HG02763 (cell line): ENCODE results near the gene SPDEF.

Source experiments
- ATAC-seq: cut with Tn5 transposase; IDR thresholded peaks from one replicate; pipeline ENCODE4 v1.9.1; 2021; ENCODE audit warnings: mild to moderate bottlenecking, moderate library complexity; ENCODE audit not compliant: unreplicated experiment

Gene SPDEF

DNA sequence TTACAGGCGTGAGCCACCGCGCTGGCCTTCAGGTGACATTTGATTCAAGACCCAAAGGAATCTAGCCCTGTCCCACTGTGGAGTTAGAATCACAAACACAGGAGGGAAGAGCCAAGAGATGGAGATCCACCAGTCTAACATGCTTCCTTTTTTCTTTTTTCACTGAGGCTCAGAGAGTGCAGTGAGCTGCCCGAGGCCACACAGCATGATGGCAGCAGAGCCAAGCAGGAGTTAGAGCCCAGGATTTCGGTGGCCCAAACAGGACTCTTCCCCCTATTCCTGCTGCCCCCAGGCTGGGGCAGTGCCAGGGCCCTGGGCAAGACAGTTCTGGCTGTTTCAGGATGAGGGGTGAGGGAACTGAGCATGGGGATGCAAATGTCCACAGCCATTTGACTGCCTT lies 8.1 kb upstream of the SPDEF start:
- no peak for ATAC-seq

DNA sequence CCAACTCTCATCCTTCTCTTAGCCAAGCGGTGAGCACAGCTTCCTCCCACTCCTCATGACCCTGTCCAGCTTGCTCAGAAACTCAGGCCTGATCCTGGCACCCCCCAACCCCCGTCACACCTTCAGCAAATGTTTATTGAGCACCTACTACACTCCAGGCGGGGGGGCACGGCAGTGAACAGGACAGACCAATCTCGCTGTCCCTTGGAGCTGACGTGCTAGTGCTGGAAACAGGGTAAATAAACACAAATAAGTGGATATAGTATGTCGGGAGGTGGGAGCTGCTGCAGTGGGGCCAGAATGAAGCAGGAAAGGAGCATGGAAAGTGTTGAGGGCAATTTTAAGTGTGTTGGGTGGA lies 7.4 kb upstream of the SPDEF start:
- no peak for ATAC-seq

DNA sequence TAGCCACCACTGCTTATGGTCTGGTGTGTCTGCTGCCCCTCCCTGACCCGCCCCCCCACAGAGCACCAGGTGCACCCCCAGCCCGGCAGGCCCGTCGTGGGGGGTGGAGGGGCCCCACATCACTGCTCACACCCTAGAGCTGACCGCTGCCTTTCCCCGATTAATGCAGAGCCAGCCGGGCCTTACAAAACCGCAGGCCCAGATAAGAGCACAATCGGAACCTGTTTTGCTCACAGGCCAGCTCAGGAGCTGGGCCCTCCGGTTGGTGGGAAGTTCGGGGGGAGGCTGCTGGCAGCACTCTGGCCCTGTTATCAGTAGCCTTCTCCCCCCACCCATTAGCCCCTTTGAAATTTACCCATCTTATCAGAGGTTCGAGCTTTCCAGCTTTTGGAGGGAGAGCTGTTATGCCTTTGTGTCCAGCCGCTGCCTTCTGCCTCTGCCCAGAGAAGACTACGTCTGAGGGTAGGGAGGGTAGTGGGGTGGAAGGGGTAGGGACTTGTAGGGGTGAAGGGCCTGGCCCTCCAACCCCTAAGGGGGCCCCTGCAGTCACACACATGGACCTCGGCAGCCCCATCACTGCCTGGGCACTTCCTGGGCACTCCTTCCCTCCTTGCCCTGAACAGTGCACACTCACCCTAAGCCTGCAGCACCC lies 6.9 kb upstream of the SPDEF start:
- ATAC-seq = no peak

DNA sequence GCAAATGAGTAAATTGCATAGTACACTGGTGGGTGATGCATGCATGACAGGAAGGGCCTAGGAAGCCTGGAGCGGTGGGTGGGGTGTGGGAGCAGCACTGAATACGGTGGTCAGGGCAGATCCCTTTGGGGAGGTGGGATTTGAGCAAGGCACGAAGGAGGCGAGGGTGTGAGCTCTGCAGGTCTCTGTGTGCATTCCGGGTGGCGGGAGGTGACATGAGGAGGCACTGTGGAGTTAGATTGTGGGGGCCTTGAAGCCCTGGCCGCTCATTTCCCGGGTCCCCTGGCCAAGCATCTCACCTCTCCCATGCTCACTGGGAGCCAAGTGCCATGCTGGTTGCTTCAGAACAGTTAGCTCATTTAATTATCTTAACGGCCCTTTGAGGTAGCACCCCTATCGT lies 6.2 kb upstream of the SPDEF start:
- no peak for ATAC-seq

DNA sequence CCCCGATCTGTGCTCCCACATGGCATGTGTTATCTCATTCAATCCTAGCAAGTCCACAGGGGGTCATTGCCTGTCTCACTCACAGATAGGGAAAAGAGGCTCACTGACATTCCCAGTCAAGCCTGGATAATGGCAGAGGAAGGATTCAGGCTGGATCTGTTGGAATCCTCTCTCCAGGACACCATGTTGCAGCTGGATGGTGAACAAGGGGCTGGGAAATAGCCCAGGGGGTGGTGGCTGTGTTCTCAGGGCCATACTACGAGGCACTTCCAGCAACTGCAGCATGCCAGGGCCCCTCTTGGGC lies 5.0 kb upstream of the SPDEF start:
- no peak for ATAC-seq

DNA sequence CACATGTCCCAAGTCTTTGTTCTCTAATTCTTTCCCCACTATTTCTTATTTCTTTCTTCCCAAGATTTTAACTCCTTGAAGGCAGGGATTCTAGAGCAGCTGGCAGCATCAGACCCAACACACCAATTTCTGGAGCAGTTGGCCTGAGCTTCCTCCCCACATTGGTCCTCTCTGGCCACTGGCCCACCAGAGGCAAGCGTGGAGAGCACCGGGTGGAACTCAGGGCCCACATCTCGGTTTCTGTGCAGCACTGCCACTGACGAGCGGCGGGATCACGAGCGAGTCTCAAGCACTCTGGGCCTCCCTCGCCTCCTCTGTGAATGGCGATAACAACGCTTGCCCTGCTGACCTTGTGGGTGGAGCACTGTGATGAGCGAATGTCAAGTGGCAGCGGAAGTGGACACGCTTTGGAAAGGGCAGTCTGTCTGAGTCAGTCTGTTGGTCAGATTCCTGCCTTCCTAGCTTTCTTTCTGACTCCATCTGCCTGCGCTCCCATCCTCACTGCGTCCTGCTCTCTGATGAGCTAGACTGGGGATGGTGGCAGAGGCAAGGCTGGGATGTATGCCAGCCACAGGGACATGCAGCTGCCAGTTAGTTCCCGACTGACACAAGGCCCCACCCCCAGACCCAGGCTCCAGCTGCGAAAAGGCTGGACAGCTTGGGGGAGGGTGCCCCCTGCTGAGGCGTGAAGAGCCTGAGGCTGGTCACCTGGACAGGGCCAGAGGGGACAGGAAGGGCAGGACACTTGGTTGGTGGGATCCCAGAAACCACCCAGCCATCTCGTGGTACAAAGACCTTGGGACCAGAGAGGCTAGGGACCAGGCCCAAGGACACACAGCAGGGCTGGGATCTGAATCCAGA lies 4.5 kb upstream of the SPDEF start:
- no peak for ATAC-seq

DNA sequence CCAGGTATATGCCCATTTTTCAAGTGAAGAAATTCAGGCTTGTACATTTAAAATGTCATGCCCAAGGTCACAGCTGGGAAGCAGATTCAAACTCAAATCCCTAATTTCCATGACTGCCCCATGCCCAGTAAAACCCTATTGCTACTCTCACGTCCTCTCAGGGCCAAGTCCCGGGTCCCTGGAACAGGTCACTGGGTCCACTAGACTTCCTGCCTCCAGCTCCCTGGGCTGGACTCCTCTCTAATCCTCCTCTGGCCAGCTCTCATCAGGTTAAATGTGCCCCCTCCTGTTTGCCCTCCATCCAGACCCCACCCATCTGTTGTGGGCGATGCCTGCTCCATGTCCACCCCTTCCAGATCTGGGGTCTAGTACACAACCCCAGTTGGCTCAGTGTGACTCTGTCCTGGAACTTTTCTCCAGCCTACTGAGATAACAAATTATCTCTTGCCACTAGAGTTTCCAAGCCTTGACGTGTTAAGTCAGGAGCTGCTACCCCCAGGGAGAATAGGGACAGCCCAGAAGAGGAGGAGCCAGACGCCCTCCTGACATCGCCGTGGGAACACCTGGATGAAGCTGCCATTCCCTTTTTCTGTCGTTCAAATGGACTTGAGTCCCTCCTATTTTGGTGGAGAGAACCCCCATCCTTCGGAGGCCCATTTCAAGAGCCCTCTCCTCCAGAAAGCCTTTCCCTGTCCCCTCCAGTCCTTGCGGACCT lies 3.7 kb upstream of the SPDEF start:
- ATAC-seq = no peak

DNA sequence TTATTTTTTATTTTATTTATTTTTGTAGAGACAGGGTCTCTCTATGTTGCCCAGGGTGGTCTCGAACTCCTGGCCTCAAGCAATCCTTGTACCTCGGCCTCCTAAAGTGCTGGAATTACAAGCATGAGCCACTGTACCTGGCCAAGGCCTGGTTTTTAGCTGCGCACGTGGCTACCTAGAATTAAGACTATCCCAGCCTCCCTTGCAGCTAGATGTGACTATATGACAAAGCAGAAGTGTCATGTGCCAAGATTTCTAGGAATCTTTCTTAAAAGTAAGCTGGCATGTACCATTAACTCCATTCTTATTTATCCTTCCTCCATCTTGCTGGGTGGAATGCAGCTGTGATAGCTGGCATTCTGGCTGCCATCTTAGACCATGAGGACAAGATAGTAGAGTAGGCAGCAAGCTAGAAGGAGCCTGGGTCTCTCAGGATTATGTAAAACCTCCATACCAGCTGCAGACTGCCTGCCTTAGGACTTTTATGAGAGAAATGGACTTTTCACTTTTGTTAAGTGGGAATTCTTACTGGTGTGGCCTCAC lies 2.1 kb upstream of the SPDEF start:
- ATAC-seq = no peak

DNA sequence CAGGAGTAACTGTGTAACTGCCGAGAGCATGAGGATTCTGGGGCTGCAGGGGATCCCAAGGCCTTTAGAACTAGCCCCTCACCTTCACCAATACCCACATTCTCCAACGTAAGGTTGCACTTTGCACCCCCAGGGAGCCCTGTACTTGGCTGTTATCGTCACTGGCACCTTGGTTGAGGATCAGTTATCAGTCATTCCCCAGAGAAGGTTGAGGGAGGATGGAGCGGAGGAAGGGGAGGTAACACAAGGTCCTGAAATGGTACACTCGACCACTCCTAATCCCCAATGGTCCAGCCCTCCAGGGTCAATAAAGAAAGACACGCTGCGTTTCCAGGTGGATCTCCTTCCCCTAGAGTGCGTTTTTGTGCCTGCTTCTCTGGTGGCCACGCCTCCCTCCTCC lies 1.1 kb upstream of the SPDEF start:
- ATAC-seq = no peak

DNA sequence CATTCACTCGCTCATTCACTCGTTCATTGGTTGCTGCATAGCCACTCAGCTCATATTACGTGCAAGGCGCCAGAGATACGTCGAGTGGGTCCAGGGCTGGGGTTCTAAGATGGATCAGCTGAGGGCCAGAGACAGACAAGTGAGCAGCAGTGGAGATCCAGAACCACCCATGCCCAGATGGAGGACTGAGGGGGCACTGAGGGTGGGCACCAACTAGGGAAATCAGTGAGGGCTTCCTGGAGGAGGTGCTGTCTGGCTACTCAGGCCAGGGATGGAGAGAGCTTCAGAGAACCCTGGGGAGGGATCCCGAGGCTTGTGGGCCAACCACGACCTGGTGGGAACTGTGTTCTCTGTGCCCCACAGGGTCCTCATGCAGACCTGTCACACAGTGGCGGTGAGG lies 364 bp upstream of the SPDEF start:
- no peak for ATAC-seq

DNA sequence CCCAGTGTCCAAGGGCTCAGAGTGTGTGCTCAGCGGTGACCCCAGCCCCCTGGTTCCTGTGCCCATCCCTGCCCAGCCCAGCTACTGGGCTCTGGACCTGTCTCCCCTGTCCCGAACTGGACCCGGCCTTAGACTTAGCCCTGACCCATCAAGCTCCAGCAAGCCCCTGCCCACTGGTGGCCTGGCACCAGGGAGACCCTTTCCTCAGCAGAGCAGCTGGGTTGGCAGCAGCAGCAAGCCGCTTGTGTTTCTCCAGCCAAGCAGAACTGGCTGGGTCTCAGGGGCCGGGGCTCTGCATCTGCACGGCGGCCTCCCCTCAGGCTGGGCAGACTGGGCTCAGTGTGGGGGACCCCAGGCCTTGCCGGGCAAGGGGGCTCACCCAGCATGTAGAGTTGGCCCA lies 801 bp downstream of the SPDEF start:
- ATAC-seq = no peak

DNA sequence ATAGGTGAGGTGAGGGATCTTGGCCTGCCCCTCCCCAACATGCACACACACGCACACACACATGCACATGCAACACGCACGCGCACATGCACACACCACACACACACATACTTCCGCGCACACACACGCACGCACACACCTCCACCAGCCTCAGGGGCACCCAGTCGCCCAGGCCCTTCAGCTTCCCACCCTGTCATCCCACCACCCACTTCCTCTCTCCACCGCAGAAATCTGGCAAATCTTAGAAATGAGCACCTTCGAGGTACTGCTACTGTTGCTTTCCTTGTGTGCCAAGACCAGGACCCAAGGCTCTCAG lies 1.2 kb downstream of the SPDEF start:
- ATAC-seq = no peak

DNA sequence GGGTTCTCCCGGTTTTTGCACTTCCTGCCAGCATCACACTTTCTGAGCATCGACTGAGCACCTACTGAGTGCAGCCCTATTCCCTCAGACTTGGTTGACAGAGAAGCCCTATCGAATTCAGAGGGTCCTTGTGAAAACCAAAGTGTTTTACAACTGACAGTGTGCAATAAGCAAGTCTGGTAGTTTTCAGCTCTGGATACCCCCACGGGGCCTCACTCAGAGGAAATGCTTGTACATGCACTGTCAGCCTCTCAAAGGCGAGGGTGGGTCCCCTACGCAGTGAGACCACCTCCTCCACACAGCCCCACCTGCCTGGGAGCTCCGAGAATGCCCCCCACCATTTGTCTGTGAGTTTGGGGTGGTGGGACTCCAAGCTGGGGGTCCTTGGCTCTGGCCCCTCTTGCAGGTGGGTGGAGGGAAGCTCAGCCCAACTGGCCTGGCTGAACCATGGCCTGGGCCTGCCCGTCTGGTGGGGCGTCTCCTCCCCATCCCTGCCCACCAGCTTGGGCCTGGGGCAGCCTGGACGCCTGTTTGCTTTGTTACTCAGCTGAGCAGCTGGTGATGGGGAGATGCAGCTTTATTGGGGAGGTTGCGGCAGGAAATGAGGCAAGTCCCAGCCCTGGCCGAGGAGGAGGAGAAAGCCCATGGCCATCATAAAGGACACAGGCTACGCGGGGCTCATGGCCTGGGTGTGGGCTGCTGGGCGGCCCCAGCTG lies 1.7 kb downstream of the SPDEF start:
- no peak for ATAC-seq

DNA sequence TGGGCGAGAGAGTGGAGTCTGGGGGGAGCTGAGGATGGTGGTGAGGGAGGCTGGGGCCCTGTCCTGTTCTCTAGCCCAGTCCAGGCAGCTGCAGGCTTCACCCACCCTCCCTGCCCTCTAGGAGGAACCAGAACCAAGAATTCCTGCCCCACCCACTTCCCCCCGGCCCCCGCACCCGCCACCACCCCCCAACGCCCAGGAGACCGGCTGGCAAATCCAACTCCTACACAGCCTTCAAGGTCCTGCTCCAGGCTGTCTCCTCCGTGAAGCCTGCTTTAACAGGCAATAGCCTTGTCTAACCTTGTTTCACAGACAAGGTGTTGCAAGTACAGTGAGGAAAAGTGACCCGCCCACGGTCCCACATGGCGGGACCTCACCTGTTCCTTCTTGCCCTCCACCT lies 2.4 kb downstream of the SPDEF start:
- ATAC-seq = no peak

DNA sequence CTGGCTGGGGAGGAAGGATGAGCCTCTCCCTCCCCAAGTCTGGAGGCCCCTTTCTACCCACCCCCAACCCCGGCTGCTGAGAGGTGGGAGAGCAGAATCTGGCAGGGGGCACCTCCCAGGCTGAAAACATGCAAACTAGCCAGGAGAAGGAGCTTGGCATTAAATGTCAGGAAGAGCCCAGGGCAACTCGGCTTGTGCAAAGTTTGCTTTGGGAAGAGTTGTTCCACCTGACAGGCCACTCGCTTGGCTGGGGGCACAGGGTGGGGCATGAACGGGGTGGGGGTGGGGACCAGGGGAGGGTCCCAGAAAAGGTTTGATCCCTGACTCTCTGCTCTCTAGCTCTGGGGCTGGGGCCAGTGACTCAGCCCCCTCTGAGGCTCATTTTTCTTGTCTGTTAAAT lies 3.0 kb downstream of the SPDEF start:
- ATAC-seq = no peak

DNA sequence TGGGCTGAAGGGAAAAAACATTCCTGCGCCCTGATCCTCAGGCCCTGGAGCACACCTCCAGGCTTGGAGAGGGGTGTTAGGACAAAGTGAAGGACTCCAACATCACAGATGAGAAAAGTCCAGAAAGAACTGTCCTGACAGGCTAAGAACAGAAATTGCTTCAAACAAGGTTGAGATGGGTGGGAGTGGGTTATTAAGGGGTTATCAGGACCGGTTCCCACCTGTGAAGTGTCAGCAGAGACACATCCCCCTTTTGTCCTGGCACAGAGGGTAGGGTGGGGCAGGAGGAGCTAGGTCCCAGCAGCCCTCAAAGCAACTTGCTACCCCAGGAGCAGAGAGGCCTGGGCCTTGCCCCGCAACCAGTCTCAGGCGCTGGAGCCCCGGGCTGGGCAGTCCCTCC lies 3.5 kb downstream of the SPDEF start:
- no peak for ATAC-seq

DNA sequence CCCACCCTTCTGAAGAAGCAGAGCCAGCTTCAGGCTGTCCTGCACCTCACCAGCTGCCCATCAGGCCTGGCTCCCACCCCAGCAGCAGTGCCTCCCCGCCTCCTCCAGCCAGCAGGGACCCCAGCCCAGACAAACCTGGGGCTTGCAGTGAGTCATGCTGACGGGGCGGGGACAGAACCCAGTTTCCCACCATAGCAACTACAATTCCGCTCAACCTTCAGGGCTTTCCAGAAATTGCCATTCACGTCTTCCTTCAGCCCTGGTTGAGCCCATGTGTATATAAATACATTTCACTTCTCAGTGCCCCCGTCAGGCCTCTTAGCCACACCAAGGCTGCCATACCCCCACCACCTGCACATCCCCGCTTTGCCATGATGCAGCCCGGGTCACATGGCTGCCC lies 4.4 kb downstream of the SPDEF start:
- ATAC-seq = no peak

DNA sequence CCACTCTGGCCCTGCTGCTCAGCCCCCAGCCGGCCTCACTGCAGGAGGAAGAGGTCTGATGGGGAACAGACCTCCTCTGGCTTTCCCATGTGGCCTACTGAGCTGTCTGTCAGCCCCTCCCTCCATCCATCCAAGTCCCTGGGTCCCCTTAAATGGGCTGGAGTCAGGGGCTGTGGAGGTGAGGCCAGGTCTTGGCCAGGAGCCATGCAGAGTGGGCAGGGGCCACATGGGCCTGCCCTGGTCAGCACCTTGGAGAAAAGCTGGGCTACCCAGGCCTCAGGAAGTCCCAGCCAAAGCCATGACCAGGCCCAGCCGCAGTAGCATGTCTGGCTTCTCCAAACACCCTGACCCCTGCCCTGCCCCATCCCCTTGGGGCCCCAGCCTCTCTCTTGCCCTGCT lies 6.3 kb downstream of the SPDEF start:
- no peak for ATAC-seq

DNA sequence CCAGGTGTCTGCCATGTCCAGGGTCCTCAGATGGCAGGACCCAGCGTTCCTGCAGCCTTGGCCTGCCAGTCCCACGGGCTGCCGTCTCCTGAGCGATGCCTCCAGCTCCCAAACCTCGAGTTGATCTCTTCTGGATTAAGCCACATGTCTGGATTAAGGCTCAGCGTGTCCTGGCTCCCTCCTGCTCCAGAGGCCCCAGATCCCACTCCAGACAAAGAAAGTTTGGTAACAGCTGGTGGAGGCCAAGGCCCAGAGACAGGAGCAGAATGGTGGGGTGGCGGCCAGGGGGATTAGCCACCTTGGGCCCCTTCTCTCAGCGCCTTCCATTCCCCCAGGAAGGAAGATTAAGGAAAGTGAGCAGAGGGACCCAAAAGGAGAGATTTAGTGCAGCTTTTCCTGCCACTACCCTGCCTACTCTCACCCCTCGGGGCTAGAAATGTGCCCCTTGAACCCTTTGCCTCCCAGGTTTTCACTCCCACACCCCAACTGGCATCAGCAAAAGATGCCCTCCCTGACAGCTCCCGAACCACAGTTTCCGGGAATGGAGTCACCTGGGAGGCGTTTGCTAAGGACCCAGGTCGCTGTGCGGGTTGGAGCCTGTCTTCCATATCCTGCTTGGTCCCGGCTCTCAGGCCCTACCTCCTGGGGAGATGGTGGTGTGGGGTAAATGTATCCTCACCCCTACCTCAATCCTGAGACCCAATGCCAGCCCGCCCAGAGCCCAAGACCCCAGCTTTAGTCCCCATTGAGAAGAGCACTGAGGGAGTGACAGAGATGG lies 6.9 kb downstream of the SPDEF start:
- no peak for ATAC-seq

DNA sequence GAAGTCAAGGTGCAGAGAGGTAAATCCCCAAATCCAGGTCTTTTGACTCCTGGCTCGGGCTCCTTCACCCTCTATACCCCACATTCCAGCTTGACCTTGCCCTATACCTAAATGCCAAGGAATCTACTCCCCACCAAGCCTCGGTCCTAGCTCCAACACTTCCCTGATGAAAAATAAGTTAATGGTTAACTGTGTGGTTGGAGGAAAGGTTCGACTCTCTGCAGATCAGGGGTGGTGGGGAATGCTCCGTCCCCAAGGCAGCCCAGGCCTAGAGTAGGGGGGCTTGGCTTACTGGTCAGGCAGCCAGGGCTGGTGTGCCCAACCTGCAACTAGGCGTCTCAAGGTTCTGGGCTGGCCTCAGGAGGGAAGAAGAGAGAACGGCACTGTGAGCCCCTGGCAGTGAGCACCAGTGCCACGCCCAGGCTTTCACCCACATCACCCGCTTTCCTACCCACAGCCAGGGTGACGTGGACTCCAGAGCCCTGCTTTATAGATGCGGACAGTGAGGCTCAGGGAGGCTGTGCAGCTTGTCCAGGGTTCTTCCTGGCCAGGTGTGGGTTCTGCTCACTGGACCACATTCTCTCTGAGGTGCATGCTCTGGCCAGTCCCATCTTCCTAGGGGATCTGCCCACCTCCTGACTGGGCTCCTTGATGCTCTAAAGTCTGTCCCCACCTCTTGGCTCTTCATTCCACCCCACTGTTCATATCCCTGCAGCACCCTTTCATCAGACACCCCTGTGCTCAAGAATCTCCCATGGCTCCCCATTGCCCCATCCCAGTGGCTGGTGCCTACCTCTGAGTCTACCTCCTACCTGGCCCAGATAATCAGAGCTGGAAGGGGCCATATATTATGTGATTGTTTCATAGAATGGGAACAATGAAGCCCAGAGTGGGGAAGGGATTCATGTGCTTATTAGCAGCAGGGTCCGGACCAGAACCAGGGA lies 8.2 kb downstream of the SPDEF start:
- no peak for ATAC-seq
